ENCODE measurements around the gene ITGAD.
"Not testable (repeated sequence)": the region's sequence is repeated elsewhere in the genome, so short reads cannot be mapped to it uniquely, and the experiment has no call there.

The ITGAD gene

DNA sequence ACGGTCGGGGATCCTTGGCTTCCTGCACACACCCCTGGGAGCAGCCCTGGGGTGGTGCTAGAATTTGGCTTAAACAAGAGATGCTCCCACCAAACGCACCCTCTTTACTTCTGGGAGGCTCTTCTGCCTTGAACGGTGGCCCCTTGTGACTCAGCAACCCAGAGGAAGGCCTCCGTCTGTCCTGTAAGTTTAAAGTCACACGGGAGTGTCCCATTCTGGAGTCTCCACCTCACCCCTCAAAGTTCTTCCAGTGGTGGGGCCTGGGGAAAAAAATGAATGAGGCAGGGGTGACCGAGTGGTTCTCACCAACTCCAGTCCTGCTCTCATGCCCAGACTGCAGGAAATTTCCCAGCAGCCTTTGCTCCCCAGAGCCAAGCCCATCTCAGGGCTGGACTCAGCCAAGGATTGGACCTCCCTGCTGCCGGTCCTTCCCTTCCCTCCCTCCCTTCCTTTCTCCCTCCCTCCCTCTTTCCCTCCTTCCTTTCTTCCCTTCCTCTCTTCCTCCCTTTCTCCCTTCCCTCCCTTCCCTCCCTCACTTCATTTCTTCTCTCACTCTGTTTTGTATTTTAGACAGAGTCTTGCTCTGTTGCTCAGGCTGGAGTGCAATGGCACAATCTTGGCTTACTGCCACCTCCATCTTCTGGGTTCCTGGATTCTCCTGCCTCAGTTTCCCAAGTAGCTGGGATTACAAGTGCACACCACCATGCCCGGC, 11.4 kb downstream of the ITGAD start:
- DNase-seq = no peak

DNA sequence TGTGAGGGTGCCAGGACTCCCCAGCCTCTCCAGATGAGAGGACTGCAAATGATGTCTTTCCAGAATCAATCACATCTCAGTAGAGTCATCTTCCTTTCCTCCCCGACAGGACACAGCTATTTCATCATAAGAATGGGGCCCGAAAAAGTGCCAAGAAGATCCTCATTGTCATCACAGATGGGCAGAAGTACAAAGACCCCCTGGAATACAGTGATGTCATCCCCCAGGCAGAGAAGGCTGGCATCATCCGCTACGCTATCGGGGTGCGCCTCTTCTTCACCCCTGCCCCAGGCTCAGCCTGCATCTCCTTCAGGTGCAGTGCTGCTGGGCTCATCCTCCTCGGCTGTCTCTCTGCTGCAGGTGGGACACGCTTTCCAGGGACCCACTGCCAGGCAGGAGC, 14.3 kb downstream of the ITGAD start:
- no peak for DNase-seq

DNA sequence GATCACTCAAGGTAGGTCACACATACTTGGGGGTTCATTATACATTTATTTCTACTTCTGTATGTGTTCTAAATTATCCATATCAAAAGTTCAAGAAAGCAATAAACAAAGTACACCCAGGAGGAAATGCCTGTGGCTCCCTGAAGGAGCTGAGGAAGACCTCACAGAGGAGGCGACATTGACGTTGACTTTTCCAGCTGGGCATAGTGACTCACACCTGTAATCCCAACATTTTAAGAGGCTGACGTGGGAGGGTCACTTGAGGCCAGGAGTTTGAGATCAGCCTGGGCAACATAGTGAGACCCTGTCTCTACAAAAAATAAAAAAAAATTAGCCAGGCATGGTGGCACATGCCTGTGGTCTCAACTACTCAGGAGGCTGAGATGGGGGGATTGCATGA, 16.3 kb downstream of the ITGAD start:
- DNase-seq = no peak

DNA sequence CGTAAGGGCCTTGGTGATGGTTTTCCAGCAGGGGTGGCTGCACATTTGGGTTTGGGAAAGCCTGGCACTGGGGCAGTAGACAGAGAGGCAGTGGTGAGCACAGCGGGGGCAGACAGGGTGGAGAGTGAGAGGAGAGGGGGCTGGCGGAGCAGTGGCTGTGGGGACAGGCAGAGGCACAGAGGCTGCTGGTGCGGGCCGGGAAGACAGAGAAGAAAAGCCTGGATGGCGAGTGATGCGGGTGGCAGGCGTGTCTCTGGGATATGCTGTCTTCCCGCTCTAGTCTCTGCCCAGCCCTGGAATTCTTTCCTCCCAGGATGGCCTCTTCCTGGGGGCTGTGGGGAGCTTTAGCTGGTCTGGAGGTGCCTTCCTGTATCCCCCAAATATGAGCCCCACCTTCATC, 16.9 kb downstream of the ITGAD start:
- no peak for DNase-seq

DNA sequence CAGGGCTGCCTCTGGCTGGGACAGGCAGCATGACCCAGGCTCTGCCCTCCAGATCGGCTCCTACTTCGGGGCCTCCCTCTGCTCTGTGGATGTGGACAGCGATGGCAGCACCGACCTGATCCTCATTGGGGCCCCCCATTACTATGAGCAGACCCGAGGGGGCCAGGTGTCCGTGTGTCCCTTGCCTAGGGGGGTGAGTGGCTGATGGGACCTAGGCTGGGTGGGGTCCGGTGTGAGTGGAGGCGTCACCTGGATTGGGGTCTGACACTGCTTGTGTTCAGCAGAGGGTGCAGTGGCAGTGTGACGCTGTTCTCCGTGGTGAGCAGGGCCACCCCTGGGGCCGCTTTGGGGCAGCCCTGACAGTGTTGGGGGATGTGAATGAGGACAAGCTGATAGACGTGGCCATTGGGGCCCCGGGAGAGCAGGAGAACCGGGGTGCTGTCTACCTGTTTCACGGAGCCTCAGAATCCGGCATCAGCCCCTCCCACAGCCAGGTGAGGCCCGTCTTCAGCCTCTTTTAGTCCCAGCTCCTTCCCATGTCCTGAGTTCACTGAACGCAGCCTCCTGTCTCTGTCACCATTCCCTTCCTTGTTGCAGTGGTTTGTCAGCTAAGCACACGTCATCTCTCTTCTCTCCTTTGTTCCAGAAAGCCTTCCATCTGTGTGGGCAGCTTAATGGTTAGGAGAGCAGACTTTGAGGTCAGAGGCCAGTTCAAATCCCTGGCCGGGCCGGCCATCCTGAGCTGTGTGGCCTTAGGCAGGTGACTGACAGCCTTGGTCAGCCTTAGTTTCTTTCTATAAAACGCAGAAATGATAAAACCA, 18.1 kb downstream of the ITGAD start:
- DNase-seq = no peak

DNA sequence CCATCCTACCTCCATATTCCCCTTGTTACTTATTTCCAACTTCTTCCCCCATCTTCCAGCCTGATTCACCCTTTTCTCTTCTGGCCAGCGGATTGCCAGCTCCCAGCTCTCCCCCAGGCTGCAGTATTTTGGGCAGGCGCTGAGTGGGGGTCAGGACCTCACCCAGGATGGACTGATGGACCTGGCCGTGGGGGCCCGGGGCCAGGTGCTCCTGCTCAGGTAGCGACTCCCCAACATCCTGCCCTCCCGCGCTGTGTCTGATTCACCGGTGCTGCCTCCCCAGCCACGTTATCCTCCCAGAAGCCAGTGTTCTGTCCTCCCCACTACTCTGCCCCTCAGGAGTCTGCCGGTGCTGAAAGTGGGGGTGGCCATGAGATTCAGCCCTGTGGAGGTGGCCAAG, 19.6 kb downstream of the ITGAD start:
- DNase-seq = no peak

DNA sequence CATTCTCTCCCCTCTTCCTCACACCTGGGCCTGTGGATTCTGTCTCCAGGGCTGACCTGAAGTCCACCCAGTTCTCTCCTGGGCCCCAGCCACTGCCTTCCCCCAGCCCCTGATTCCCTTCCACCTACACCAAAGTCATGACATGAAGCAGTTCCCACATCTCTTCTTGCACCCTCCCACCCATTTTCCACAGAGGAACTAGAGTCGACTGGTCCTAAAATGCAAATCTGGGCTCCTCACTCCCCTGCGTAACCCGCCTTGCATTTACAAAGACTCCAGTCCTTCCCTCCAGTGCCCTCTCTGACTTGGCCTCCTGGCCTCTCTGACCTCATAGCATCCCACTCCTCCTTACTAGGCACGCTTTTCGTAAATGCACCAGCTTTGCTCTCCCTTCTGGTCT, 20.2 kb downstream of the ITGAD start:
- DNase-seq = no peak

DNA sequence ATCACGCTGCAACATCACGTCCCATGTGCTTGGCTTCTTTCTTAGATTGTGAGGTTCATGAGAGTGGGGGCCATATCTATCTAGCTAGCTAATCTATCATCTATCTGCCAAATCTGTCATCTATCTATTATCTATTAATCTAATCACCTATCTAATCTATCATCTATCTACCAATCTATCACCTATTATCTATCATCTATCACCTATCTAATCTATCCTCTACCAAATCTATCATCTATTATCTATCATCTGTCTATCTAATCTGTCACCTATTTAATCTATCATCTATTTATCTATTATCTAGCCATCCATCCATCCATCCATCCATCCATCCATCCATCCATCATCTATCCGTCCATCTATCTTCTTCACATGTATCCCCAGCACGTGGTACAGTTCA, 20.8 kb downstream of the ITGAD start:
- DNase-seq = no peak

DNA sequence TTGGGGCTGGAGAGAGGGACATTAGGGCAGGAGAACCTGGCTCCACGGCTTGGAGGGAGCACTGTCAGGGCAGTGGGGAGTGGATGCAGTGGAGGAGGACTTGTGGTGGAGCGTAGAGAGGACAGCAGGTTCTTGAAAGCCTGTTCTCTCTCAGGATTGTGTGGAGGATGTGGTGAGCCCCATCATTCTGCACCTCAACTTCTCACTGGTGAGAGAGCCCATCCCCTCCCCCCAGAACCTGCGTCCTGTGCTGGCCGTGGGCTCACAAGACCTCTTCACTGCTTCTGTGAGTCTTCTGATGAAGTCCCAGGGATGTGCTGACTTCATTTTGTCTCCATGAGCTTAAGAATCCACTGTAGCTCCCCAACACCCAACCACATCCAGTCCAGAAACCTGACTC, 21.6 kb downstream of the ITGAD start:
- no peak for DNase-seq

DNA sequence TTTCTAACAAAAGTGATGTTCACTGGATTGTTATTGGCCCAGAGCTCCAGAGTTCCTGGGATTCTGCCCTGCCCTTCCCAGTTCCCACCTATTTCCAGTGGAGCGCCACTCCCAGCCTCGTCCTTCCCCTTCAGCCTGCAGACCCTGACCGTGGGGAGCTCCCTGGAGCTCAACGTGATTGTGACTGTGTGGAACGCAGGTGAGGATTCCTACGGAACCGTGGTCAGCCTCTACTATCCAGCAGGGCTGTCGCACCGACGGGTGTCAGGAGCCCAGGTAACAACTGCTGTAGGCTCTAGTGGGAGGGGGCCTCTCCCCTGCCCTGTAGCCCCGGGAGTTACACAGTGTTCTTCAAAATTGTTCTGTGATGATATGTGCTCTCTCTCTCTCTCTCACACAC, 23.2 kb downstream of the ITGAD start:
- no peak for DNase-seq

DNA sequence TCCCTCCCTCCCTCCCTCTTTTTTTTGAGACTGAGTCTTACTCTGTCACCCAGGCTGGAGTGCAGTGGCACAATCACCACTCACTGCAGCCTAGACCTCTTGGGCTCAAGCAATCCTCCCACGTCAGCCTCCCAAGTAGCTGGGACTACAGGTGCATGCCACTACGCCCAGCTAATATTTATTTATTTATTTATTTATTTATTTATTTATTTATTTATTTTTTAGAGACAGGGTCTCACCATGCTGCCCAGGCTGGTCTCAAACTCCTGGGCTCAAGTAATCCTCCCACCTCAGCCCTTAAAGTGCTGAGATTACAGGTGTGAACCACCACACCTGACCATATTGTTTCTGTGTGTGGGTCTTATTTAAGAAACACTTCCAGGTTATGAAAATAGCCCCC, 23.9 kb downstream of the ITGAD start:
- DNase-seq = not testable (repeated sequence)

DNA sequence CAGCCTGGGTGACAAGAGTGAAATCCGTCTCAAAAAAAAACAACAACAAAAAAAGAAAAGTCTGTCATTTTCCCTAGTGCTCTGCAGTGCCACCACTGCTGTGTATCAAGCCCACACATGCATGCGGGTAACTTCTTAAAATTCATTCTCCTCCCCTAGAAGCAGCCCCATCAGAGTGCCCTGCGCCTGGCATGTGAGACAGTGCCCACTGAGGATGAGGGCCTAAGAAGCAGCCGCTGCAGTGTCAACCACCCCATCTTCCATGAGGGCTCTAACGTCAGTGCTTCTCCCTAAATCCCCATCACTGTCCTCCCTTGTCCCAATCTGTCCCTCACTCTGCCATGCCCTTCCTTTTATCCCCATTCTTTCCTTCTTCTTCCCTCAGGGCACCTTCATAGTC, 24.8 kb downstream of the ITGAD start:
- no peak for DNase-seq

DNA sequence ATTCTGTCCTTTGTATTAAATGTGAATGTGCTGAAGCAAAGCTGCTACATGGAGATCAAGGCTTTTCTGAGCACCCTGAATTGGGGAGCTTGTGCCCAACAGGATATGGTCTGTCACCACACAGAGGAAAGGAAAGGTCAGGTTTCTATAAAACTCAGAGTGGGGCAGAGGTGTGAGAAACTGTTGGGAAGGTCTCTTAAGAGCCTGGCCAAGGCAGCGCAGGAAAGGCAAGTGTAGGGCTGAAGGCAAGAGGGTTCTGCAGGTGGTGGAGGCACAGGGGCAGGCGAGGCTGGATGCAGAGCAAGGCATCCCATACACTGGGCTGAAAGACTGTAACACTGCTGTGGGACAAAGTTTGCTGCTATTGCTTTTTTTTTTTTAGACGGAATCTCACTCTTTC, 26.9 kb downstream of the ITGAD start:
- DNase-seq = no peak

DNA sequence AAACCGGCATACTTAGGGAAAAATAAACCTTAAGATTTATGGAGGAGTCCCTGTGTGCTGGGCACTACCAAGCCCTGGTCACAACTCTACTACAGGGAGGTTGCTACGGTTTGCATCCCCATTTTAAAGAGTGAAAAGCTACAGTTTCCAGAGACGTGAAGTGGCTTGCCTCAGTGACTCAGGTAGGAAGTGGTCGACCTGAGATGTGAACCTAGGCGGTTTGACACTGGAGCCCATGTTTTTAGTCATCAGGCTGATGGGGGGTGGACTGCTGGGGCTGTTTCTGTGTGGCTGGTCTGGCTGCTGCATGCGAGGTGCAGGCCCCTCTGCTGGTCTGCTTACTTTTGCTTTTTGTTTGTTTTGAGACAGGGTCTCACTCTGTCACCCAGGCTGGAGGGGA, 28.5 kb downstream of the ITGAD start:
- peak; percentile 50 for DNase-seq

DNA sequence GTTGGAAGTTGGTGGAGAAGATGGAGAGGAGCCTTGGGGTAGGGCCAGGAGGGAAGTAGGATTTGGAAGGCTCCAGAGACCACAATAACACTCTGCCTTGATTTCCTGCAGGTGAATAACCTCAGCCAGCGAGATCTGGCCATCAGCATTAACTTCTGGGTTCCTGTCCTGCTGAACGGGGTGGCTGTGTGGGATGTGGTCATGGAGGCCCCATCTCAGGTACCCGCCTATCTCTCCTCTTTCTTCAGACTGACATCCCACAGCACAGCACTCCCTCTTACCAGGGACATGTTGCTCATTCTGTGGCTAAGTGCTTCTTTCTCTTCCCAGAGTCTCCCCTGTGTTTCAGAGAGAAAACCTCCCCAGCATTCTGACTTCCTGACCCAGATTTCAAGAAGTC, 30.1 kb downstream of the ITGAD start:
- no peak for DNase-seq

DNA sequence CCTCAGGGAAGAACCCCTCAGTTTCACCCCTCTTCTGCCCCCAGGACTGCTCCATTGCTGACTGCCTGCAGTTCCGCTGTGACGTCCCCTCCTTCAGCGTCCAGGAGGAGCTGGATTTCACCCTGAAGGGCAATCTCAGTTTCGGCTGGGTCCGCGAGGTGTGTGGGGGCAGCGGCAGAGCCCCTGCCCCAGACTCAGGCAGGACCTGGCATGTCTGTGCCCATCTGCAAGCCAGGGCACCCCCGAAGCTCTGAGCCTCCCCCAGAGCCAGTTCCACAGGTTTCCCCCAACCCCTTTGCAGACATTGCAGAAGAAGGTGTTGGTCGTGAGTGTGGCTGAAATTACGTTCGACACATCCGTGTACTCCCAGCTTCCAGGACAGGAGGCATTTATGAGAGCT, 30.7 kb downstream of the ITGAD start:
- no peak for DNase-seq

DNA sequence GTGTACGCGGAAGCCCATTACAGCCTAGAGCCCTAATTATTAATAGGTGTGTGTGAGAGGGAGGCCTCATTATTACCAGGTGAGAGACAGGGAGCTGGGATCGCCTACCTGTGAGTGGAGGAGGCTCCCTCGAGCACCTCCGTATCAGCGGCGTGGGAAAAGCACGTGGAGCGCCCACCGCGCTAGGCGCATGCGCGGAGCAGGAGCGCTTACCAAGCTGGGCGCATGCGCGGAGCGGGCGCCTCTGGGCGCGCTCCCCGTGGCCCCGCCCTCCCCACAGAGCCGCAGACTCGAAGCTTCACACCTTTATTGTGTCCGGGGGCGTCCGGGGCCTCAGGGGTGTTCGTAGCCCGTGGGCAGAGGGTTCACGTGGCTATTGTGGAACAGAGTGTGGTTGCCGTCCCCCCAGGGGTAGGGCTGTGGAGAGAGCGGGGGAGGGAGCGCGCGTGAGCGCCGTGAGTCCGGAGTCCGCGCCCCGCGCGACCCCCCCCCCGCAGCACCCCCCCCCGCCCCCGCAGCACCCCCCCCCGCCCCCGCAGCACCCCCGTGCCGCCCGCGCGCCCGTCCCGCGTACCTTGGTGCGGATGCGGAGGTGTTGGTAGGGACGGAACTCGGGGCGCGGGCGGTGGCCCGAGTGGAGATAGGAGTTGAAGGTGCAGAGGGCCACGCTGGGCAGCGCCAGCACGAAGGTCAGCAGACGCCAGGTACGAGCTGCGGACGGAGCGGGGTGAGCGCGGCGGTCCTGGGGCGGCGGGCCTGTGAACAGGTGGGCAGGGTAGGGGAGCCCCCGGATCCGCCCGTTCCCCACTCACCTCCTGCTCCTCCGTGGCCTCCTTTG, 34.5 kb downstream of the ITGAD start:
- peak; percentile 52 for DNase-seq

DNA sequence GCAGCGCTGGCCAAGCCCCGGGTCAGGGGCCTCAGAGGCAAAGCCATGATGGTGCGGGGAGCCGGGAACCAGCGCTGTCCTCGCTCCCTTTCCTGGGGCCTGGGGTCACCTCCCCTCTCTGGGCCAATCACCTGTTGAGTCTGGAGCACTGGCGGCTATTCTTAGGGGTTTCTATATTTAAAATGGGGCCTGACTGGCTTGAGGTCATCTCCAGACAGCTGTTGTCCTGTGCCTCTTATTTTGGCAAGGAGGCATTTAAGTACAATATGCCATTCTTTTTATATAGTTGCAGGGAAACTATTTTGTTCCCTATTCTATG, 35.1 kb downstream of the ITGAD start, which contains the start of gene COX6A2:
TSS of gene COX6A2 (minus strand) at position 82 of the 319 bp plus-strand sequence. CDS start at position 47, 35 bp downstream.
- DNase-seq = no peak

DNA sequence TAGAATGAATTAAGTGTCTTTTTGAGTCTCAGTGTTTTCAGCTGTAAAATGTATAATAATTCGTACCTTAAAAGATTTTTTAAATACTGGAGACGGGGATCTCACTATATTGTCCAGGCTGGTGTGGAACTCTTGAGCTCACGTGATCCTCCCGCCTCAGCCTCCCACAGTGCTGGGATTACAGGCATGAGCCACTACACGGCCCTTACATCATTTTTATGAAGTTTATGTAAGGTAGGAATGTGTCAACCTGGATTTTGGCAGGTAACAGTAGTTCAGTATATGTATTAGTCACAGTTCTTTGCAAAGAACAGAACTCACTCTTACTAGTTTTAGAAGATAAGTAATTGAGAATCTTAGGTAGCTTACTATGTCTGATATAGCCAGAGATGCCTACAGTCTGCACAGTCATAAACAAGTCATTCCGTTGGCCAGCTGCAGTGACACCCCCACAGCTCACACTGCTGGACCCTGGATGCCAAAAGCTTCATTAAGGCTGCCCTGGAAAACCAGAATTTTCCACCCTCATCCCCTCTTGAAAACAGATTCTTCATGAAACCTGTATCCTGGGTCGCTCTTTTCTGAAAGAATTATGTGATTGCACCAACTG, 35.6 kb downstream of the ITGAD start:
- DNase-seq = no peak

DNA sequence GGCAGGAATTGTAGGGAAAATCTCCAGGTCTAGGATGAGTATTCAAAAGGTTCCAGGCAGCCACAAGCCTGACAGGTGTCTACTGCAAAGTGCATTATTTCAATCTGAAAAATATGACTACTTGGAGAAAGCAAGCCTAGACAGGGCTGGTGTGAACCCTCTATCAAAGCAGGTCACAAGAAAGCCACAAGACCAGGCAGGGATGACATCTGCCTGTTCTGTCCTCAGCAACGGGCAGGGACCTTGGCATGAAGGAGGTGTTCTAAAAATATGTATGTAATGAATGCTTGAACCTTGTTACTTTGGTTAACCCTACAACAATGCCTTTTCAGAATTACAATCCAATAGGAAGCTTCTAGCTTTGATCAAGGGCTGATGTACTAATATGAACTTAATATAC, 36.2 kb downstream of the ITGAD start:
- DNase-seq = no peak

DNA sequence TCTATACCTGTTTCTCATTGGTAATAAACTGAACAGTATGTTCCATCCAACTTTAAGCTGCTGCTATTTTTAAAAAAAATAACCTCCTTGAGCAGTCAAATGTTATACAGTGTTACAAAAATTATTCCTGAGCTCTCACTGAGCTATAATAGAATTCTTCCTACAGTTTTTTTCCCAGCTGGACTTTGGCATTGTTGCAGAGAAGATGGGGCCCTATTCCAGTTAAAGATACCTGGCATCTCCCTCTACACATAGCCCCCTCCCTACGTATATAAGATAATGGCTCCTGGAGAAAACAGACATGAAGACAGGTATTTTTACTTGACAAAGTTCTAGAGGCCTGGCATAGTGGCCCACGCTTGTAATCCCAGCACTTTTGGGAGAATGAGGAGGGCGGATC, 36.7 kb downstream of the ITGAD start:
- no peak for DNase-seq

DNA sequence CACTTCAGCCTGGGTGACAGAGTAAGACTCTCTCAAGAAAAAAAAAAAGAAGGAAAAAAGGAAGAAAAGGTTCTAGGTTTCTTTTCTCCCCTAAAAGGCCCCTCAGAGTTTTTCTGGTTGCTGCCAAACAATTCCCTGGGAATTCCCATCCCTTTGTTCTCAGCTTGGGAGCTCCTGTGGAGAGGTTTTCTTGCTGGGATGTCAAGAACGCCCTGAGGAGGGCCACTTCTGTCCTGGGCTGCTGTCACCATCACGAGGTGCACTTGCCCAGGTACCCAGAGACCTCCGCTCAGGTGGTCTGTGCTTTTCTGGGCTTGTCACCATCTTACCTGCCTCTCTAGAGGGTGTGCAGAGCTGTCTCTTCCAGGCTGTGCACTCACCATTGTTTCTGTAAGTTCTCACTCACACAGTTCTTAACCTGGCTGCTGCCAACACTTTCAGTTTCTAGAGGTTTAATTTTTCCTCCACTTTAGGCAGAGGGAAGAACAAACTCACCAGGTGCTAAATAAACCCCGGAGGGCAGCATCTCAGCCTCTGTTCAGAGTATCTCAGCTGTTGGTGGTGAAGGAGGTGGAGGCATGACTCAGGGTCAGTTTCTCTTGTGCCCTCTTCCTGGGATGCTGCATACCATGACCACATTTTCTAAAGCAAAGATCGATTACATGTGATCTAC, 37.4 kb downstream of the ITGAD start:
- no peak for DNase-seq
